ENCODE measurements around the gene ABHD1. TPM values are rescaled to one million over a fixed set of nuclear protein-coding genes. Genes with fewer than 3 reads are reported as not detected.

ABHD1 gene
- total RNA-seq, 1 donor: not detected

DNA sequence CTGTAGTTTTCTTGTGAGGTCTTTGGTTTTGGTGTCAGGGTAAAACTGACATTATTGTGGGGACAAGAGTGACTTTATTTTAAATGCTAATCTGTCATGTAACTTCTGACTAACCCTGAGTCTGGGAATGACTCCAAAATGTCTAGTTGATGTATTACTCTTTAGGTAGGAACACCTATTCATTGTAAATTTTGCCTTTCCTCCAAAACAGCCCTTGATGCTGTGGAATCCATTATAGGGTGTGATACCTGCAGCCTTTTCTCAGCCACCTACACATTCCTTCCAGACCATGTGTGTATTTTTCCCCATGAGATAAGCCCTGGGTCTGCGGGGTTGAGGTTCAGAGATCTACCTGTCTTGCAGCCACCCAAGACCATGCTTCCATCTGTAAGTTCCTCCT lies 19.7 kb downstream of the ABHD1 start:
- TF ChIP-seq, protein P1, sequence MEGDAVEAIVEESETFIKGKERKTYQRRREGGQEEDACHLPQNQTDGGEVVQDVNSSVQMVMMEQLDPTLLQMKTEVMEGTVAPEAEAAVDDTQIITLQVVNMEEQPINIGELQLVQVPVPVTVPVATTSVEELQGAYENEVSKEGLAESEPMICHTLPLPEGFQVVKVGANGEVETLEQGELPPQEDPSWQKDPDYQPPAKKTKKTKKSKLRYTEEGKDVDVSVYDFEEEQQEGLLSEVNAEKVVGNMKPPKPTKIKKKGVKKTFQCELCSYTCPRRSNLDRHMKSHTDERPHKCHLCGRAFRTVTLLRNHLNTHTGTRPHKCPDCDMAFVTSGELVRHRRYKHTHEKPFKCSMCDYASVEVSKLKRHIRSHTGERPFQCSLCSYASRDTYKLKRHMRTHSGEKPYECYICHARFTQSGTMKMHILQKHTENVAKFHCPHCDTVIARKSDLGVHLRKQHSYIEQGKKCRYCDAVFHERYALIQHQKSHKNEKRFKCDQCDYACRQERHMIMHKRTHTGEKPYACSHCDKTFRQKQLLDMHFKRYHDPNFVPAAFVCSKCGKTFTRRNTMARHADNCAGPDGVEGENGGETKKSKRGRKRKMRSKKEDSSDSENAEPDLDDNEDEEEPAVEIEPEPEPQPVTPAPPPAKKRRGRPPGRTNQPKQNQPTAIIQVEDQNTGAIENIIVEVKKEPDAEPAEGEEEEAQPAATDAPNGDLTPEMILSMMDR (IDR thresholded peaks at IDR 0.05; ENCODE audit: insufficient read depth, low read depth, low read length): no peak
- no peak for DNase-seq (ENCODE audit: low read depth)

DNA sequence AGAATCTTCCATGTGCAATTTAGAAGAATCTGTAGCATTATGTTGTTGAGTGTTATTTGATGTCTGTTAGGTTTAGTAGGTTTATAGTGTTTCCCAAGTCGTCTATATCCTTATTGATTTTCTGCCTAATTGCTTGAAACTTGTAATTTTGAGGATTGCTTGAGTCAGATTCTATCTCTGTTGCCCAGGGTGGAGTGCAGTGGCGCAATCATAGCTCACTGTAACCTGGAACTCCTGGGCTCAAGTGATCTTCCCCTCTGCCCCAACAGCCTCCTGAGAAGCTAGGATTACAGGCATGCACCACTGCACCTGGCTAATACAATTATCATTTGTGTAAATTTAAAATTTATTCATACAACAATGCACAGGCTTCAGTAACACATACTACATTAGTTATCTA lies 22.1 kb downstream of the ABHD1 start:
- H3K4me3 ChIP-seq (ENCODE audit: low read depth, low read length): no peak overlapping the region
- TF ChIP-seq, protein P1 (IDR thresholded peaks at IDR 0.05; ENCODE audit: insufficient read depth, low read depth, low read length): no peak
- no peak for DNase-seq (ENCODE audit: low read depth)

More for the DNA sequence above, 19.7 kb downstream of the ABHD1 start:
- no peak overlapping the region for H3K4me3 ChIP-seq (ENCODE audit: low read depth, low read length)

DNA sequence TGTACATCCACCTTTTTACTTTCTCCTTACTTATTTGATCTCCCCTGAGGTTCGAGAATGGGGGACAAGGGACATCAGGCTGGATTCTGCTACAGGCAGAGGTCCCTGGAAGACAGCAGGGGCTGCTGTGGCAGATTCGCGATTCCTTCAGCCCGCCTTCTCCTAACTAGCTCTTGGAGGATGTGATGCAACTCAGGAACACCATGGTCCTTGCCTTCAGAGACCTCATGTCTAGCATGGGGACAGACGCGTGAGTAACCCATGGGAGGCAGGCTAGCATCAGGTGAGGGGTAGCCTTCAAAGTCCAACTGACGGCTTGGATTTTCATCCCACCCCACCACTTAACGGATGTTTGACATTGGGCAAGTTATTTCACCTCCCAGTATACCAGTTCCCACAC lies 24.3 kb downstream of the ABHD1 start:
- DNase-seq (ENCODE audit: low read depth): no peak
- no peak overlapping the region for H3K4me3 ChIP-seq (ENCODE audit: low read depth, low read length)
- TF ChIP-seq, protein P1 (IDR thresholded peaks at IDR 0.05; ENCODE audit: insufficient read depth, low read depth, low read length): no peak

GRCh38 chr2:27148801-27149439 lies 25.3 kb downstream of the ABHD1 start, which contains the start of gene TCF23:
TSS of gene TCF23 (plus strand) at chr2:27149004. CDS start at chr2:27149134, 130 bp downstream.
- DNase-seq (ENCODE audit: low read depth): no peak
- no peak within 1 kb of the TSS for H3K4me3 ChIP-seq (ENCODE audit: low read depth, low read length)
- TF ChIP-seq, protein P1 (IDR thresholded peaks at IDR 0.05; ENCODE audit: insufficient read depth, low read depth, low read length): no peak

DNA sequence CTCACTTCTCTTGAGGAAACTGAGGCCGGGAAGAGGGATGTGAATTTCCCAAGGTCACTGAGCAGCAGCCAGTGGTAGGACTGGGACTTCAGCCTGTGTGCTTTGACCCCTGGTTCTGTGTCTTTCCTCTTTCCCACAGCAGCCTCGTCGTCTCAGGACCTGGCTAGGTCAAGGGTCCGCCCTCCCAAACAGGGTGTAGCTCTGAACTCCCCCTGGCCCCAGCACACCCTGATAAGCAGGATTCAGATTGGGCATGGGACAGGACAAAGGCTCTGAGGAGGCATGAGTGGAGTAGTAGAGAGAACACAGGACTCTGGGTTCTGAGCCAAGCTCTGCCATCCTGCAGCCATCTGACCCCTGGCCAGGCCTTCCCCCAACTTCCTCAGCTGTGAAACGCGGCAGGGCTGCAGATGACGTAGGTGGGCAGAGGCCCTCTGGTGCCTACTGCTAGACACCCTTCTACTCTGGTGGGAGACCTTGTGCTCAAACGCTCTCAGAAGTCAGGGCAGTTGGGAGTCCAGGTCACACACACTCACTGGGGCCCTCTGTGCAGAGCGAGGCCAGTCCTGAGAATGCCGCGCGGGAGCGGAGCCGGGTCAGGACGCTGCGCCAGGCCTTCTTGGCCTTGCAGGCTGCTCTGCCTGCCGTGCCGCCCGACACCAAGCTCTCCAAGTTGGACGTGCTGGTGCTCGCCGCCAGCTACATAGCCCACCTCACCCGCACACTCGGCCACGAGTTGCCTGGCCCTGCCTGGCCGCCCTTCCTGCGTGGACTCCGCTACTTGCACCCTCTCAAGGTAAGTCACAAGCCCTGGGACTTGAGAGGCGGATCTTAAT lies 26.2 kb downstream of the ABHD1 start:
- TF ChIP-seq, protein P1 (IDR thresholded peaks at IDR 0.05; ENCODE audit: insufficient read depth, low read depth, low read length): no peak
- H3K4me3 ChIP-seq (ENCODE audit: low read depth, low read length): no peak overlapping the region
- DNase-seq (ENCODE audit: low read depth): no peak

DNA sequence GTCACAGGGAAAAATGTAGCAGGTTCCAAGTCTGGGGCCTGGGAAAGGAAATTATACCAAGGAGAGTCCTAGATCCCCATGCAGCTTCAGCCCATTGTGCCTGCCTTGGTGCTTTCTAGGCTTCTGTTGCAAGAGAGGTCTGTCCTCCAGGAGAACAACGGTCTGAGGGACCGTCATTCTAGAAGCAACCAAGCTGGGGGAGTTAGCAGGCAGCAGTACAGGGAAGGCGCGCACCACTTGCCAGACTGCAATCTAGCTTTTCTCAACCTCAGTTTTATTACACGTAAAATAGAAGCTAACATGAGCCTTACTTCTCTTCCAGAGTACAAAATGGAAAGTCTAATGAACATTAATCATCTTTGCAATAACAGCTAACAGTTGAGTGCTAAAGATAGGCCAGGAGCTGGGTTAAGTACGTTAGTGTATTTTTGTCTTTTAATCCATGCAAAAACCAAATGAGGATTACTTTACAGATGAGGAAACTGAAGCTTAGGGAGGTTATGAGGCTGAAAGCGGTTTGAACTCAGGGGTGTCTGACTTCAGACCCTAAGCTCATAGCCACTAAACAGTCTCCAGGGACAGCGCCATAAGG lies 27.1 kb downstream of the ABHD1 start:
- no peak overlapping the region for H3K4me3 ChIP-seq (ENCODE audit: low read depth, low read length)
- TF ChIP-seq, protein P1 (IDR thresholded peaks at IDR 0.05; ENCODE audit: insufficient read depth, low read depth, low read length): no peak
- DNase-seq (ENCODE audit: low read depth): no peak

Data from fibroblast of villous mesenchyme (primary cell).